Measurements from ENCODE around the gene NRP1.

DNA sequence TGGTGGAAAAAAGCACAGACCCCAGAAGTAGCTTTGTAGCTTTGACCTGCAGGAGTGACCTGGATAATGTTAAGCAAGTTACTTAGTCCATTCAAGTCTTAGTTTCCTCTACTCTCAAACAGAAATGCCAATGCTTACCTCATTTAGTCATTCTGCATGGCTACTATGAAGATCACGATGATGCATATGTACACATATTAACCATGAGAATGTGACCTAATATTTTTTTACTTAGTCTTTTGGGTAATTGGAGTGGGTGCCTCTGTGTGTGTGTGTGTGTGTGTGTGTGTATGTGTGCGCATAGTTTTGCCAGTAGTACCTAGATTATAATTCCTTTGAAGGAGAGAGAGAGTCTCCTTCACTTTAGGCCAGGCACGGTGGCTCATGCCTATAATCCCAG lies 95.8 kb downstream of the NRP1 start:
- no peak for TF ChIP-seq POLR2A (IDR thresholded peaks at IDR 0.05)
- TF ChIP-seq, protein P1, sequence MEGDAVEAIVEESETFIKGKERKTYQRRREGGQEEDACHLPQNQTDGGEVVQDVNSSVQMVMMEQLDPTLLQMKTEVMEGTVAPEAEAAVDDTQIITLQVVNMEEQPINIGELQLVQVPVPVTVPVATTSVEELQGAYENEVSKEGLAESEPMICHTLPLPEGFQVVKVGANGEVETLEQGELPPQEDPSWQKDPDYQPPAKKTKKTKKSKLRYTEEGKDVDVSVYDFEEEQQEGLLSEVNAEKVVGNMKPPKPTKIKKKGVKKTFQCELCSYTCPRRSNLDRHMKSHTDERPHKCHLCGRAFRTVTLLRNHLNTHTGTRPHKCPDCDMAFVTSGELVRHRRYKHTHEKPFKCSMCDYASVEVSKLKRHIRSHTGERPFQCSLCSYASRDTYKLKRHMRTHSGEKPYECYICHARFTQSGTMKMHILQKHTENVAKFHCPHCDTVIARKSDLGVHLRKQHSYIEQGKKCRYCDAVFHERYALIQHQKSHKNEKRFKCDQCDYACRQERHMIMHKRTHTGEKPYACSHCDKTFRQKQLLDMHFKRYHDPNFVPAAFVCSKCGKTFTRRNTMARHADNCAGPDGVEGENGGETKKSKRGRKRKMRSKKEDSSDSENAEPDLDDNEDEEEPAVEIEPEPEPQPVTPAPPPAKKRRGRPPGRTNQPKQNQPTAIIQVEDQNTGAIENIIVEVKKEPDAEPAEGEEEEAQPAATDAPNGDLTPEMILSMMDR (IDR thresholded peaks at IDR 0.05): no peak

Measured in lower leg skin (tissue), 3 donors.